GM12892 (cell line): ENCODE data around the gene ASIC4.

ENCODE experiments used
- DNase-seq: peaks from one replicate; pipeline ENCODE4 v3.0.0; 2011; ENCODE audit not compliant: insufficient read length
- FAIRE-seq: peaks from 2 replicates; lab custom pipeline; 2011; peaks lifted over from hg19 to GRCh38; lab: Jason Lieb, UNC
- POLR2A ChIP-seq: IDR thresholded peaks from 2 replicates; pipeline ENCODE4 v1.6.1; 2011; ENCODE audit warnings: low read depth, low read length, control low read depth
- POLR2AphosphoS5 ChIP-seq: IDR thresholded peaks from 2 replicates; pipeline ENCODE4 v1.6.1; 2011; ENCODE audit warnings: low read depth, low read length, control low read depth
- TAF1 ChIP-seq: IDR thresholded peaks from 2 replicates; pipeline ENCODE4 v1.6.1; 2011; ENCODE audit warnings: low read depth, mild to moderate bottlenecking, control low read depth, low read length, borderline replicate concordance

ASIC4 gene

GRCh38 chr2:219483451-219484342 lies 30.6 kb upstream of the ASIC4 start:
- DNase-seq (no peak), FAIRE-seq (no peak)
- TF ChIP-seq POLR2A (no peak), TAF1 (no peak), POLR2AphosphoS5 (no peak)

- no peak for FAIRE-seq
Observed at GRCh38 chr2:219484343-219485200, 29.7 kb upstream of the ASIC4 start.

DNA sequence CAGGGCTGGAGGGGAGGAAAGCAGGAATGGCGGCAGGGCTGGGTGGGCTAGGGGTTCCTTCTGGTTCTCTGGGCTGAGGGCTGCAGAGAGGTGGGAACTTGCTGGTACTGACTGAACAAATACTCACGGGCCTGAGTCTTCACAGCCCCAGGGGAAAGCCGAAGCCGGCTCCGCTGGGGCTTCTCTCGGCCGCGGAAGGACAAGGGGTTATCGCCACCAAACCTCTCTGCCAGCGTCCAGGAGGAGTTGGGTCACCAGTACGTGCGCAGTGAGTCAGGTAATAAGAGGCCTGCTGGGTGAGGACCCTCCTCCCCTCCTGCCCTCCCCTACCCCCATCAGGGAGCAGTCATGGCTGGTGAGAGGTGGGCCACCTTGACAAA lies 29.1 kb upstream of the ASIC4 start:
- DNase-seq, result no peak
- TF ChIP-seq TAF1 (no peak), POLR2AphosphoS5 (no peak)
- FAIRE-seq, result no peak

More at GRCh38 chr2:219484343-219485200, 29.7 kb upstream of the ASIC4 start:
- no peak for DNase-seq
- TF ChIP-seq TAF1 (no peak), POLR2AphosphoS5 (no peak), POLR2A (no peak)

GRCh38 chr2:219486380-219486959 lies 27.8 kb upstream of the ASIC4 start:
- no peak for TF ChIP-seq POLR2AphosphoS5
- TF ChIP-seq TAF1, result no peak
- TF ChIP-seq POLR2A, result no peak
- no peak for FAIRE-seq
- no peak for DNase-seq

DNA sequence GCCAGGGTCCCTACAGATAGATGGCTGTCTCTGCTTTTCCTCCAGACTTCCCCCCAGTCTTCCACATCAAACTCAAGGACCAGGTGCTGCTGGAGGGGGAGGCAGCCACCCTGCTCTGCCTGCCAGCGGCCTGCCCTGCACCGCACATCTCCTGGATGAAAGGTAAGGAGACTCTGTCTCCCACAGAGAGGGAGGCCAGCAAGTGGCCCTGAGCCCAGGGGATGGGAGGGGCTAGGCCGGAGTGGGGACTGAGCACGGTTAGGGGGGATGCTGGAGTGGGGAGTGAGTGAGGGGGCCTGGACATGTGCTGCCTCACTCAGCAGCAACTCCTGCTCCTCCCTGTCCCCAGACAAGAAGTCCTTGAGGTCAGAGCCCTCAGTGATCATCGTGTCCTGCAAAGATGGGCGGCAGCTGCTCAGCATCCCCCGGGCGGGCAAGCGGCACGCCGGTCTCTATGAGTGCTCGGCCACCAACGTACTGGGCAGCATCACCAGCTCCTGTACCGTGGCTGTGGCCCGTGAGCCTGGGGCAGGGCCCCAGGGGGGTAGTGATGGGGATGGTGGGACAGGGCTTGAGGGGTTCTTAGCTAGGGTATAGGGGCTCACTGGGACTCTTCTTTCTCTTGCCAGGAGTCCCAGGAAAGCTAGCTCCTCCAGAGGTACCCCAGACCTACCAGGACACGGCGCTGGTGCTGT lies 26.0 kb upstream of the ASIC4 start:
- TF ChIP-seq POLR2AphosphoS5 (no peak), POLR2A (no peak)
- DNase-seq, result no peak
- no peak for FAIRE-seq

- no peak for FAIRE-seq
- TF ChIP-seq POLR2AphosphoS5 (no peak), TAF1 (no peak), POLR2A (no peak)
- no peak for DNase-seq
Observed at GRCh38 chr2:219488844-219489194, 25.5 kb upstream of the ASIC4 start.

GRCh38 chr2:219489315-219489714 lies 25.0 kb upstream of the ASIC4 start:
- FAIRE-seq (no peak), DNase-seq (no peak)
- TF ChIP-seq POLR2A (no peak), TAF1 (no peak), POLR2AphosphoS5 (no peak)

DNA sequence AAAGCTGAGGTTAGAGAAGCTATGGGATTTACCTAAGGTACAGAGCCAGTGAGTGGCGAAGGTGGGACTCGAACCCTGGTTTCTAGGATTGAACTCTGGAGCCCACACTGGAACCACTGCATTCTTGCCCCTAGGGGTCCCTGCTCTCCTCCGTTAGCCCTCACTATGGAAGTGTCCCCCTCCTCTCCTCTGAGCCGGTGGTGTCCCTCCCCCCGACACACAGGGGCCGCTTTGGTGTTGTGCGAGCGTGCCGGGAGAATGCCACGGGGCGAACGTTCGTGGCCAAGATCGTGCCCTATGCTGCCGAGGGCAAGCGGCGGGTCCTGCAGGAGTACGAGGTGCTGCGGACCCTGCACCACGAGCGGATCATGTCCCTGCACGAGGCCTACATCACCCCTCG lies 24.1 kb upstream of the ASIC4 start:
- DNase-seq (no peak), FAIRE-seq (no peak)
- TF ChIP-seq POLR2A (no peak), POLR2AphosphoS5 (no peak), TAF1 (no peak)

DNA sequence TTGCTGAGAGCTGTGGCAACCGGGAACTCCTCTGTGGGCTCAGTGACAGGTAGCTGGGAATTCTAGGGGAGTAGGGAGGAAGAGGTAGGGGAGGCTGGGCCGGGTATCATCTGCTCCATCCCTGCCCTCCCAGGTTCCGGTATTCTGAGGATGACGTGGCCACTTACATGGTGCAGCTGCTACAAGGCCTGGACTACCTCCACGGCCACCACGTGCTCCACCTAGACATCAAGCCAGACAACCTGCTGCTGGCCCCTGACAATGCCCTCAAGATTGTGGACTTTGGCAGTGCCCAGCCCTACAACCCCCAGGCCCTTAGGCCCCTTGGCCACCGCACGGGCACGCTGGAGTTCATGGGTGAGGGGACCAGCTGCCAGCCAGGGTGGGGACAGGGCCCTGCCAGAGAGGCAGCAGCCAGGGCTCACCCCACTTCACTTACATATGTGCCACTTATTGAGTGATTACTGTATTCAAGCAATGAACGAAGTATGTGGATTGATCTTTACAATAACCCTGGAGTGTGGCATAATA lies 23.6 kb upstream of the ASIC4 start:
- no peak for TF ChIP-seq POLR2AphosphoS5
- TF ChIP-seq TAF1, result no peak
- TF ChIP-seq POLR2A, result no peak
- DNase-seq, result no peak
- FAIRE-seq, result no peak

DNA sequence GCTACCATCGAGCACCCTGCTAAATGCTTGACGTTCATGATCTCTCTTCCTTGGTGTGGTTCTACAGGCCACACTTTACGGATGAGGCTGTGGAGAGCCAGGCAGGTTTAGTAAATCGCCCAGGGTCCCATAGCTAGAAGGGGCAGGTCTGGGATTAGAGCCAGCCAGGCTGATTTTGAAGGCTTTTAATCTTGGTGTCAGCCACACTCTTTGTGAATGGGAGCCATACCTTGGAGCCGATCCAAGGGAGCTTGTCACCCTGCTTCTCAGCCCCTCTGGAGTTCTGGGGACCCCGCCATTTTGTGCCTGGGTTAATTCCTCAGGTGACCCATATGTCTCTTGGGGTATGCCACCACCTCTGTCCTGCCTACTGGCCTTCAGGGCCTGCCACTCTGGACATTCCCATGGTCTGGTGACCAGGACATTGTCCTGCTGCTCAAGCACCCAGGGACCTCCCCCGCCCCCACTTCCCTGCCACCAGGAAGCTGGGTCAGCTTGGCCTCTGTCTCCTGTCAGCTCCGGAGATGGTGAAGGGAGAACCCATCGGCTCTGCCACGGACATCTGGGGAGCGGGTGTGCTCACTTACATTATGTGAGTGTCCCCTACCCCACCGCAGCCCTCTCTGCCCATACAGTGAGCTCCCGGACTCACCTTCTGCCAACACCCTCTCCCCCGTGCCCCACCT lies 22.9 kb upstream of the ASIC4 start:
- DNase-seq, result no peak
- FAIRE-seq, result no peak
- TF ChIP-seq POLR2AphosphoS5 (no peak), POLR2A (no peak), TAF1 (no peak)
